ENCODE measurements around the gene PDIA6.

Gene PDIA6

GRCh38 chr2:10830641-10831399 is 18.2 kb upstream of the PDIA6 start:
- peaks cover 0 to 14% of the 10 kb centered on the region in 2 donors for H3K4me1 ChIP-seq (ENCODE audit: control insufficient read depth in 1 of 2, insufficient read depth in 2 of 2, low read length in 2 of 2)
- H3K27me3 ChIP-seq (ENCODE audit: low read depth, low read length), result no peaks in the 10 kb centered on the region
- no peak overlapping the region for H3K27ac ChIP-seq (ENCODE audit: low read length)
- H3K9me3 ChIP-seq (ENCODE audit: control insufficient read depth in 1 of 2, low read length in 2 of 2), result no peaks in the 10 kb centered on the region
- no peak overlapping the region for H3K4me3 ChIP-seq (ENCODE audit: low read depth in 1 of 2, low read length in 2 of 2)
- H3K36me3 ChIP-seq (ENCODE audit: control insufficient read depth in 1 of 2, insufficient read depth in 2 of 2, low read length in 2 of 2), result no peaks in the 10 kb centered on the region

- H3K4me1 ChIP-seq (ENCODE audit: control insufficient read depth in 1 of 2, insufficient read depth in 2 of 2, low read length in 2 of 2), result peaks cover 0 to 14% of the 10 kb centered on the region in 2 donors
- H3K27ac ChIP-seq (ENCODE audit: low read length), result no peak overlapping the region
- no peaks in the 10 kb centered on the region for H3K36me3 ChIP-seq (ENCODE audit: control insufficient read depth in 1 of 2, insufficient read depth in 2 of 2, low read length in 2 of 2)
- H3K27me3 ChIP-seq (ENCODE audit: low read depth, low read length), result no peaks in the 10 kb centered on the region
- no peak overlapping the region for H3K4me3 ChIP-seq (ENCODE audit: low read depth in 1 of 2, low read length in 2 of 2)
- no peaks in the 10 kb centered on the region for H3K9me3 ChIP-seq (ENCODE audit: control insufficient read depth in 1 of 2, low read length in 2 of 2)
These were observed 17.6 kb upstream of the PDIA6 start for GRCh38 chr2:10830203-10830602.

- H3K4me3 ChIP-seq (ENCODE audit: low read depth in 1 of 2, low read length in 2 of 2), result no peak overlapping the region
- H3K27ac ChIP-seq (ENCODE audit: low read length), result no peak overlapping the region
- no peaks in the 10 kb centered on the region for H3K27me3 ChIP-seq (ENCODE audit: low read depth, low read length)
- no peaks in the 10 kb centered on the region for H3K9me3 ChIP-seq (ENCODE audit: control insufficient read depth in 1 of 2, low read length in 2 of 2)
- H3K4me1 ChIP-seq (ENCODE audit: control insufficient read depth in 1 of 2, insufficient read depth in 2 of 2, low read length in 2 of 2), result peaks cover 0 to 14% of the 10 kb centered on the region in 2 donors
- H3K36me3 ChIP-seq (ENCODE audit: control insufficient read depth in 1 of 2, insufficient read depth in 2 of 2, low read length in 2 of 2), result no peaks in the 10 kb centered on the region
These were observed 16.7 kb upstream of the PDIA6 start for GRCh38 chr2:10829299-10829698.

GRCh38 chr2:10828346-10828745 is 15.8 kb upstream of the PDIA6 start:
- H3K4me1 ChIP-seq (ENCODE audit: control insufficient read depth in 1 of 2, insufficient read depth in 2 of 2, low read length in 2 of 2), result peaks cover 0 to 5% of the 10 kb centered on the region in 2 donors
- no peaks in the 10 kb centered on the region for H3K27me3 ChIP-seq (ENCODE audit: low read depth, low read length)
- no peaks in the 10 kb centered on the region for H3K9me3 ChIP-seq (ENCODE audit: control insufficient read depth in 1 of 2, low read length in 2 of 2)
- H3K36me3 ChIP-seq (ENCODE audit: control insufficient read depth in 1 of 2, insufficient read depth in 2 of 2, low read length in 2 of 2), result no peaks in the 10 kb centered on the region
- H3K4me3 ChIP-seq (ENCODE audit: low read depth in 1 of 2, low read length in 2 of 2), result no peak overlapping the region
- H3K27ac ChIP-seq (ENCODE audit: low read length), result no peak overlapping the region

- H3K4me1 ChIP-seq (ENCODE audit: control insufficient read depth in 1 of 2, insufficient read depth in 2 of 2, low read length in 2 of 2), result no peaks in the 10 kb centered on the region
- no peak overlapping the region for H3K27ac ChIP-seq (ENCODE audit: low read length)
- H3K36me3 ChIP-seq (ENCODE audit: control insufficient read depth in 1 of 2, insufficient read depth in 2 of 2, low read length in 2 of 2), result no peaks in the 10 kb centered on the region
- H3K27me3 ChIP-seq (ENCODE audit: low read depth, low read length), result no peaks in the 10 kb centered on the region
- no peaks in the 10 kb centered on the region for H3K9me3 ChIP-seq (ENCODE audit: control insufficient read depth in 1 of 2, low read length in 2 of 2)
- no peak overlapping the region for H3K4me3 ChIP-seq (ENCODE audit: low read depth in 1 of 2, low read length in 2 of 2)
These were observed 14.0 kb upstream of the PDIA6 start for GRCh38 chr2:10826625-10827024.

GRCh38 chr2:10826026-10826425 is 13.4 kb upstream of the PDIA6 start:
- no peaks in the 10 kb centered on the region for H3K36me3 ChIP-seq (ENCODE audit: control insufficient read depth in 1 of 2, insufficient read depth in 2 of 2, low read length in 2 of 2)
- no peaks in the 10 kb centered on the region for H3K9me3 ChIP-seq (ENCODE audit: control insufficient read depth in 1 of 2, low read length in 2 of 2)
- no peaks in the 10 kb centered on the region for H3K4me1 ChIP-seq (ENCODE audit: control insufficient read depth in 1 of 2, insufficient read depth in 2 of 2, low read length in 2 of 2)
- H3K27me3 ChIP-seq (ENCODE audit: low read depth, low read length), result no peaks in the 10 kb centered on the region
- H3K4me3 ChIP-seq (ENCODE audit: low read depth in 1 of 2, low read length in 2 of 2), result no peak overlapping the region
- no peak overlapping the region for H3K27ac ChIP-seq (ENCODE audit: low read length)

GRCh38 chr2:10824191-10824590 is 11.6 kb upstream of the PDIA6 start:
- Histone ChIP-seq H3K4me1 (ENCODE audit: control insufficient read depth in 1 of 2, insufficient read depth in 2 of 2, low read length in 2 of 2) (no peaks in the 10 kb centered on the region), H3K27ac (ENCODE audit: low read length) (no peak overlapping the region), H3K9me3 (ENCODE audit: control insufficient read depth in 1 of 2, low read length in 2 of 2) (no peaks in the 10 kb centered on the region), H3K36me3 (ENCODE audit: control insufficient read depth in 1 of 2, insufficient read depth in 2 of 2, low read length in 2 of 2) (no peaks in the 10 kb centered on the region), H3K27me3 (ENCODE audit: low read depth, low read length) (no peaks in the 10 kb centered on the region), H3K4me3 (ENCODE audit: low read depth in 1 of 2, low read length in 2 of 2) (no peak overlapping the region)

- Histone ChIP-seq H3K27ac (ENCODE audit: low read length) (no peak overlapping the region), H3K9me3 (ENCODE audit: control insufficient read depth in 1 of 2, low read length in 2 of 2) (no peaks in the 10 kb centered on the region), H3K27me3 (ENCODE audit: low read depth, low read length) (no peaks in the 10 kb centered on the region), H3K4me1 (ENCODE audit: control insufficient read depth in 1 of 2, insufficient read depth in 2 of 2, low read length in 2 of 2) (no peaks in the 10 kb centered on the region), H3K4me3 (ENCODE audit: low read depth in 1 of 2, low read length in 2 of 2) (no peak overlapping the region), H3K36me3 (ENCODE audit: control insufficient read depth in 1 of 2, insufficient read depth in 2 of 2, low read length in 2 of 2) (no peaks in the 10 kb centered on the region)
These were observed 8.6 kb upstream of the PDIA6 start for GRCh38 chr2:10820978-10821695.

- Histone ChIP-seq H3K27ac (ENCODE audit: low read length) (no peak overlapping the region), H3K27me3 (ENCODE audit: low read depth, low read length) (no peaks in the 10 kb centered on the region), H3K36me3 (ENCODE audit: control insufficient read depth in 1 of 2, insufficient read depth in 2 of 2, low read length in 2 of 2) (no peaks in the 10 kb centered on the region), H3K4me3 (ENCODE audit: low read depth in 1 of 2, low read length in 2 of 2) (no peak overlapping the region), H3K9me3 (ENCODE audit: control insufficient read depth in 1 of 2, low read length in 2 of 2) (no peaks in the 10 kb centered on the region), H3K4me1 (ENCODE audit: control insufficient read depth in 1 of 2, insufficient read depth in 2 of 2, low read length in 2 of 2) (no peaks in the 10 kb centered on the region)
These were observed 8.0 kb upstream of the PDIA6 start for GRCh38 chr2:10820562-10820961.

GRCh38 chr2:10819714-10820314 is 7.2 kb upstream of the PDIA6 start:
- no peaks in the 10 kb centered on the region for H3K27me3 ChIP-seq (ENCODE audit: low read depth, low read length)
- H3K27ac ChIP-seq (ENCODE audit: low read length), result no peak overlapping the region
- H3K4me3 ChIP-seq (ENCODE audit: low read depth in 1 of 2, low read length in 2 of 2), result no peak overlapping the region
- no peaks in the 10 kb centered on the region for H3K9me3 ChIP-seq (ENCODE audit: control insufficient read depth in 1 of 2, low read length in 2 of 2)
- no peaks in the 10 kb centered on the region for H3K36me3 ChIP-seq (ENCODE audit: control insufficient read depth in 1 of 2, insufficient read depth in 2 of 2, low read length in 2 of 2)
- H3K4me1 ChIP-seq (ENCODE audit: control insufficient read depth in 1 of 2, insufficient read depth in 2 of 2, low read length in 2 of 2), result no peaks in the 10 kb centered on the region

- Histone ChIP-seq H3K4me1 (ENCODE audit: control insufficient read depth in 1 of 2, insufficient read depth in 2 of 2, low read length in 2 of 2) (no peaks in the 10 kb centered on the region), H3K9me3 (ENCODE audit: control insufficient read depth in 1 of 2, low read length in 2 of 2) (no peaks in the 10 kb centered on the region), H3K36me3 (ENCODE audit: control insufficient read depth in 1 of 2, insufficient read depth in 2 of 2, low read length in 2 of 2) (no peaks in the 10 kb centered on the region), H3K4me3 (ENCODE audit: low read depth in 1 of 2, low read length in 2 of 2) (no peak overlapping the region), H3K27ac (ENCODE audit: low read length) (no peak overlapping the region), H3K27me3 (ENCODE audit: low read depth, low read length) (no peaks in the 10 kb centered on the region)
These were observed 6.4 kb upstream of the PDIA6 start for GRCh38 chr2:10818984-10819383.

Measured in muscle layer of duodenum (tissue), 2 donors.